Stimulated activated memory B cell treated with anti-CD40 and anti-IgM and Interleukin-4, amounts not matched to agents 10 μg/mL and 1 μg/mL and 100 μg/mL, for 72 hours (primary cell): Measurements from ENCODE around the gene CLPTM1.
A peak's percentile ranks its signal among the peaks of the same experiment; 100 is the strongest.

Source experiments
- ATAC-seq: fragments of 150-1000 bp; cut with Tn5 transposase; 2 replicates; pipeline ENCODE4 v1.10.0; 2021
- H3K27ac Mint-ChIP-seq: one replicate; pipeline ENCODE4 v1.8.0; 2022; ENCODE audit warnings: mild to moderate bottlenecking, mixed read lengths
- H3K27me3 Mint-ChIP-seq: one replicate; pipeline ENCODE4 v1.8.0; 2022; ENCODE audit warnings: mixed read lengths
- H3K36me3 Mint-ChIP-seq: one replicate; pipeline ENCODE4 v1.8.0; 2022; ENCODE audit warnings: mixed read lengths
- H3K4me1 Mint-ChIP-seq: one replicate; pipeline ENCODE4 v1.8.0; 2022; ENCODE audit warnings: mixed read lengths
- H3K4me3 Mint-ChIP-seq: one replicate; pipeline ENCODE4 v1.8.0; 2022; ENCODE audit warnings: mild to moderate bottlenecking, moderate library complexity, mixed read lengths
- H3K9me3 Mint-ChIP-seq: one replicate; pipeline ENCODE4 v1.8.0; 2022; ENCODE audit warnings: mixed read lengths

Gene CLPTM1

GRCh38 chr19:45008552-45008951 is 53.4 kb downstream of the CLPTM1 start:
- H3K4me1 Mint-ChIP-seq: peaks cover 36% of the 10 kb centered on the region
- peak overlapping the region; percentile 66 for H3K27ac Mint-ChIP-seq
- no peaks in the 10 kb centered on the region for H3K9me3 Mint-ChIP-seq
- H3K27me3 Mint-ChIP-seq: no peaks in the 10 kb centered on the region
- H3K4me3 Mint-ChIP-seq: no peak overlapping the region
- peaks cover 49% of the 10 kb centered on the region for H3K36me3 Mint-ChIP-seq
- ATAC-seq: no peak

GRCh38 chr19:45009625-45010255 is 54.6 kb downstream of the CLPTM1 start:
- Mint-ChIP-seq H3K4me1 (peaks cover 36% of the 10 kb centered on the region), H3K9me3 (no peaks in the 10 kb centered on the region), H3K27ac (peak overlapping the region; percentile 66), H3K4me3 (no peak overlapping the region), H3K36me3 (peaks cover 49% of the 10 kb centered on the region), H3K27me3 (no peaks in the 10 kb centered on the region)
- no peak for ATAC-seq

GRCh38 chr19:45010306-45010705 is 55.1 kb downstream of the CLPTM1 start:
- Mint-ChIP-seq H3K27me3 (no peaks in the 10 kb centered on the region), H3K27ac (peak overlapping the region; percentile 66), H3K4me3 (no peak overlapping the region), H3K36me3 (peaks cover 49% of the 10 kb centered on the region), H3K9me3 (no peaks in the 10 kb centered on the region), H3K4me1 (peaks cover 36% of the 10 kb centered on the region)
- ATAC-seq: no peak

- no peak for ATAC-seq
- Mint-ChIP-seq H3K9me3 (no peaks in the 10 kb centered on the region), H3K27me3 (no peaks in the 10 kb centered on the region), H3K4me3 (no peak overlapping the region), H3K27ac (no peak overlapping the region), H3K36me3 (peaks cover 35% of the 10 kb centered on the region), H3K4me1 (peaks cover 35% of the 10 kb centered on the region)
Observed at GRCh38 chr19:45011959-45012358, 56.8 kb downstream of the CLPTM1 start.

GRCh38 chr19:45016388-45017314 is 61.5 kb downstream of the CLPTM1 start:
- peak; percentile 96 for ATAC-seq
- Mint-ChIP-seq H3K36me3 (peaks cover 14% of the 10 kb centered on the region), H3K9me3 (no peaks in the 10 kb centered on the region), H3K27ac (peak overlapping the region; percentile 82), H3K4me3 (peak overlapping the region; percentile 62), H3K4me1 (peaks cover 23% of the 10 kb centered on the region), H3K27me3 (no peaks in the 10 kb centered on the region)

- no peak for ATAC-seq
- Mint-ChIP-seq H3K9me3 (no peaks in the 10 kb centered on the region), H3K36me3 (peaks cover 27% of the 10 kb centered on the region), H3K27ac (peak overlapping the region; percentile 68), H3K27me3 (no peaks in the 10 kb centered on the region), H3K4me3 (no peak overlapping the region), H3K4me1 (peaks cover 23% of the 10 kb centered on the region)
Observed at GRCh38 chr19:45019187-45019586, 64.0 kb downstream of the CLPTM1 start.

GRCh38 chr19:45020071-45020470 is 64.9 kb downstream of the CLPTM1 start:
- H3K4me3 Mint-ChIP-seq: no peak overlapping the region
- no peaks in the 10 kb centered on the region for H3K9me3 Mint-ChIP-seq
- no peaks in the 10 kb centered on the region for H3K27me3 Mint-ChIP-seq
- peaks cover 27% of the 10 kb centered on the region for H3K36me3 Mint-ChIP-seq
- no peak overlapping the region for H3K27ac Mint-ChIP-seq
- peaks cover 23% of the 10 kb centered on the region for H3K4me1 Mint-ChIP-seq
- no peak for ATAC-seq

GRCh38 chr19:45021971-45022370 is 66.8 kb downstream of the CLPTM1 start:
- H3K4me3 Mint-ChIP-seq: no peak overlapping the region
- no peaks in the 10 kb centered on the region for H3K27me3 Mint-ChIP-seq
- H3K36me3 Mint-ChIP-seq: peaks cover 33% of the 10 kb centered on the region
- ATAC-seq: no peak
- peaks cover 11% of the 10 kb centered on the region for H3K4me1 Mint-ChIP-seq
- no peaks in the 10 kb centered on the region for H3K9me3 Mint-ChIP-seq
- H3K27ac Mint-ChIP-seq: no peak overlapping the region

- peaks cover 42% of the 10 kb centered on the region for H3K36me3 Mint-ChIP-seq
- H3K27ac Mint-ChIP-seq: no peak overlapping the region
- H3K27me3 Mint-ChIP-seq: no peaks in the 10 kb centered on the region
- no peak for ATAC-seq
- H3K4me1 Mint-ChIP-seq: peaks cover 8% of the 10 kb centered on the region
- no peak overlapping the region for H3K4me3 Mint-ChIP-seq
- no peaks in the 10 kb centered on the region for H3K9me3 Mint-ChIP-seq
Observed at GRCh38 chr19:45023048-45023447, 67.9 kb downstream of the CLPTM1 start.

- H3K27me3 Mint-ChIP-seq: no peaks in the 10 kb centered on the region
- H3K36me3 Mint-ChIP-seq: peaks cover 50% of the 10 kb centered on the region
- no peak for ATAC-seq
- H3K4me3 Mint-ChIP-seq: no peak overlapping the region
- H3K27ac Mint-ChIP-seq: no peak overlapping the region
- H3K9me3 Mint-ChIP-seq: no peaks in the 10 kb centered on the region
- no peaks in the 10 kb centered on the region for H3K4me1 Mint-ChIP-seq
Observed at GRCh38 chr19:45025264-45025663, 70.1 kb downstream of the CLPTM1 start.

- H3K27ac Mint-ChIP-seq: no peak overlapping the region
- no peak for ATAC-seq
- peaks cover 63% of the 10 kb centered on the region for H3K36me3 Mint-ChIP-seq
- H3K4me1 Mint-ChIP-seq: no peaks in the 10 kb centered on the region
- no peaks in the 10 kb centered on the region for H3K27me3 Mint-ChIP-seq
- H3K9me3 Mint-ChIP-seq: no peaks in the 10 kb centered on the region
- no peak overlapping the region for H3K4me3 Mint-ChIP-seq
Observed at GRCh38 chr19:45027371-45027770, 72.2 kb downstream of the CLPTM1 start.

- Mint-ChIP-seq H3K36me3 (peaks cover 74% of the 10 kb centered on the region), H3K9me3 (no peaks in the 10 kb centered on the region), H3K4me1 (no peaks in the 10 kb centered on the region), H3K27ac (no peak overlapping the region), H3K27me3 (no peaks in the 10 kb centered on the region), H3K4me3 (no peak overlapping the region)
- ATAC-seq: no peak
Observed at GRCh38 chr19:45030825-45031224, 75.6 kb downstream of the CLPTM1 start.

GRCh38 chr19:45032421-45032820 is 77.2 kb downstream of the CLPTM1 start:
- Mint-ChIP-seq H3K27me3 (no peaks in the 10 kb centered on the region), H3K27ac (no peak overlapping the region), H3K4me1 (no peaks in the 10 kb centered on the region)

GRCh38 chr19:45035755-45036154 is 80.6 kb downstream of the CLPTM1 start:
- Mint-ChIP-seq H3K4me1 (peaks cover 22% of the 10 kb centered on the region), H3K36me3 (peaks cover 66% of the 10 kb centered on the region), H3K27me3 (no peaks in the 10 kb centered on the region), H3K9me3 (no peaks in the 10 kb centered on the region), H3K27ac (no peak overlapping the region), H3K4me3 (no peak overlapping the region)
- no peak for ATAC-seq

More at GRCh38 chr19:45032421-45032820, 77.2 kb downstream of the CLPTM1 start:
- Mint-ChIP-seq H3K36me3 (peaks cover 75% of the 10 kb centered on the region), H3K9me3 (no peaks in the 10 kb centered on the region), H3K4me3 (no peak overlapping the region)
- no peak for ATAC-seq

- Mint-ChIP-seq H3K27me3 (no peaks in the 10 kb centered on the region), H3K36me3 (peaks cover 64% of the 10 kb centered on the region), H3K27ac (no peak overlapping the region), H3K4me1 (peaks cover 38% of the 10 kb centered on the region), H3K4me3 (peak overlapping the region; percentile 87), H3K9me3 (no peaks in the 10 kb centered on the region)
- no peak for ATAC-seq
Observed at GRCh38 chr19:45037393-45038169, 82.4 kb downstream of the CLPTM1 start.
